ENCODE data around the gene PDE4DIP. TPM values are rescaled to one million over a fixed set of nuclear protein-coding genes. Genes with fewer than 3 reads are reported as not detected.
"Not testable (repeated sequence)": the region's sequence is repeated elsewhere in the genome, so short reads cannot be mapped to it uniquely, and the experiment has no call there.

The PDE4DIP gene
- total and polyA plus RNA-seq, 4 donors = 70.7 to 339 (median 138) TPM

GRCh38 chr1:148841262-148841661 lies 3.0 kb upstream of the PDE4DIP start:
- DNase-seq; H3K4me1 ChIP-seq (ENCODE audit: control insufficient read depth in 1 of 2, insufficient read depth in 2 of 2, low read length in 2 of 2); H3K27me3 ChIP-seq (ENCODE audit: control insufficient read depth in 1 of 2, insufficient read depth in 2 of 2, low read length in 1 of 2); H3K4me3 ChIP-seq (ENCODE audit: low read length in 2 of 2); H3K36me3 ChIP-seq (ENCODE audit: control insufficient read depth in 1 of 2, insufficient read depth in 2 of 2, low read length in 1 of 2); ATAC-seq (ENCODE audit: low FRiP score); intact Hi-C loops (cut with DNase I); H3K9me3 ChIP-seq (ENCODE audit: control insufficient read depth, low read length); H3K27ac ChIP-seq (ENCODE audit: low read depth in 1 of 2, low read length in 2 of 2): not testable (repeated sequence)
- no CpG with 5 or more reads among the region's 1 CpG for WGBS, 2 donors

DNA sequence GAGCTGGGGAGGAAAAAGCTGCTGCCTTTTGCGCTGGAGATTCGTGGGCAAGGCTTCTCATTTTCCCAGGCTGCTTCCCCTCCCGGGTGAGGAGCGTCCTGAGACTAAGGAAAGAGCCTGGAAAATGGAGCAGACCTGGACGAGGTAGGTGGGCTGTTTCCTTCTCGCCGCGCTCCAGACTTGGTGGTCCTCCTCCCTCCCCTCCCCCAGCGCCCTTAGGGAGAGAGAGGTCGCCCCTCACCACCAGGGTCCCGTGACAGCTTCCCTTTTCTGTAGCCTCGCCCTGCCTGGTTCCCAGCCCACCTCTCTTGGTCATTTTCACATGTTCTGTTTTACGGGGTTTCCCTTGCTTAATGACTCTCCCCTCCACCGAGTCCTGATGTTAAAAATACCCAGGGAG lies 423 bp downstream of the PDE4DIP start:
- no CpG with 5 or more reads among the region's 14 CpGs for WGBS, 2 donors
- H3K36me3 ChIP-seq (ENCODE audit: control insufficient read depth in 1 of 2, insufficient read depth in 2 of 2, low read length in 1 of 2); H3K4me3 ChIP-seq (ENCODE audit: low read length in 2 of 2); H3K27me3 ChIP-seq (ENCODE audit: control insufficient read depth in 1 of 2, insufficient read depth in 2 of 2, low read length in 1 of 2); DNase-seq; intact Hi-C loops (cut with DNase I); H3K27ac ChIP-seq (ENCODE audit: low read depth in 1 of 2, low read length in 2 of 2); H3K4me1 ChIP-seq (ENCODE audit: control insufficient read depth in 1 of 2, insufficient read depth in 2 of 2, low read length in 2 of 2); H3K9me3 ChIP-seq (ENCODE audit: control insufficient read depth, low read length): not testable (repeated sequence)
- ATAC-seq (ENCODE audit: low FRiP score) = peak; percentile 72

DNA sequence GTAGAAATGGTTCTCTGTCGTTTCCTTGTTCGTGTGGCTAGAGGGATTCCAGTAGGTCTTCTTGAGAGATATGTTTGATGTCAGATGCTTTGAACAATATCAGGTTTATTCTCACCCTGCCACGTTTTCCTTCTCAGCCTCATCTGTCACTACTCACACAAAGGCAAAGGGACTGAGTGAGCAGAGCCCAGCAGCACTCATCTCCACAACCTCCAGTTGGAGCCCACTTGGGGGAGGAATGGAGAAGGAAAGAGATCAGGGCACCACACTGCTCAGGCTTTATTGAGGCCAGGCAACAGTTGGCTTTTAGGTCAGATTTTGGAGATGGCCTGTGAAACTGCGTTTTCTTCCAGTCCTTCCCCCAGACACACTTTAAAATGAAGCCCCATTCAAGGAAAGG lies 840 bp downstream of the PDE4DIP start:
- DNase-seq; H3K9me3 ChIP-seq (ENCODE audit: control insufficient read depth, low read length); intact Hi-C loops (cut with DNase I); H3K27me3 ChIP-seq (ENCODE audit: control insufficient read depth in 1 of 2, insufficient read depth in 2 of 2, low read length in 1 of 2); H3K4me3 ChIP-seq (ENCODE audit: low read length in 2 of 2); H3K36me3 ChIP-seq (ENCODE audit: control insufficient read depth in 1 of 2, insufficient read depth in 2 of 2, low read length in 1 of 2); H3K27ac ChIP-seq (ENCODE audit: low read depth in 1 of 2, low read length in 2 of 2); H3K4me1 ChIP-seq (ENCODE audit: control insufficient read depth in 1 of 2, insufficient read depth in 2 of 2, low read length in 2 of 2): not testable (repeated sequence)
- no CpG with 5 or more reads among the region's 4 CpGs for WGBS, 2 donors
- ATAC-seq (ENCODE audit: low FRiP score) = peak; percentile 69

- intact Hi-C loops (cut with DNase I); H3K36me3 ChIP-seq (ENCODE audit: control insufficient read depth in 1 of 2, insufficient read depth in 2 of 2, low read length in 1 of 2); H3K9me3 ChIP-seq (ENCODE audit: control insufficient read depth, low read length); H3K4me3 ChIP-seq (ENCODE audit: low read length in 2 of 2); DNase-seq; H3K27me3 ChIP-seq (ENCODE audit: control insufficient read depth in 1 of 2, insufficient read depth in 2 of 2, low read length in 1 of 2); H3K27ac ChIP-seq (ENCODE audit: low read depth in 1 of 2, low read length in 2 of 2); H3K4me1 ChIP-seq (ENCODE audit: control insufficient read depth in 1 of 2, insufficient read depth in 2 of 2, low read length in 2 of 2); ATAC-seq (ENCODE audit: low FRiP score): not testable (repeated sequence)
- WGBS, 2 donors = no CpG with 5 or more reads among the region's 2 CpGs
These were observed 6.1 kb downstream of the PDE4DIP start for GRCh38 chr1:148850347-148850746.

GRCh38 chr1:148850840-148851239 lies 6.6 kb downstream of the PDE4DIP start:
- DNase-seq; ATAC-seq (ENCODE audit: low FRiP score); H3K27ac ChIP-seq (ENCODE audit: low read depth in 1 of 2, low read length in 2 of 2); H3K27me3 ChIP-seq (ENCODE audit: control insufficient read depth in 1 of 2, insufficient read depth in 2 of 2, low read length in 1 of 2); H3K9me3 ChIP-seq (ENCODE audit: control insufficient read depth, low read length); H3K4me1 ChIP-seq (ENCODE audit: control insufficient read depth in 1 of 2, insufficient read depth in 2 of 2, low read length in 2 of 2); intact Hi-C loops (cut with DNase I); H3K36me3 ChIP-seq (ENCODE audit: control insufficient read depth in 1 of 2, insufficient read depth in 2 of 2, low read length in 1 of 2); H3K4me3 ChIP-seq (ENCODE audit: low read length in 2 of 2): not testable (repeated sequence)

GRCh38 chr1:148851684-148852083 lies 7.5 kb downstream of the PDE4DIP start:
- H3K9me3 ChIP-seq (ENCODE audit: control insufficient read depth, low read length); H3K4me1 ChIP-seq (ENCODE audit: control insufficient read depth in 1 of 2, insufficient read depth in 2 of 2, low read length in 2 of 2); H3K4me3 ChIP-seq (ENCODE audit: low read length in 2 of 2); DNase-seq; H3K27ac ChIP-seq (ENCODE audit: low read depth in 1 of 2, low read length in 2 of 2); H3K36me3 ChIP-seq (ENCODE audit: control insufficient read depth in 1 of 2, insufficient read depth in 2 of 2, low read length in 1 of 2); H3K27me3 ChIP-seq (ENCODE audit: control insufficient read depth in 1 of 2, insufficient read depth in 2 of 2, low read length in 1 of 2); intact Hi-C loops (cut with DNase I): not testable (repeated sequence)
- no CpG with 5 or more reads among the region's 2 CpGs for WGBS, 2 donors
- peak; percentile 74 for ATAC-seq (ENCODE audit: low FRiP score)

DNA sequence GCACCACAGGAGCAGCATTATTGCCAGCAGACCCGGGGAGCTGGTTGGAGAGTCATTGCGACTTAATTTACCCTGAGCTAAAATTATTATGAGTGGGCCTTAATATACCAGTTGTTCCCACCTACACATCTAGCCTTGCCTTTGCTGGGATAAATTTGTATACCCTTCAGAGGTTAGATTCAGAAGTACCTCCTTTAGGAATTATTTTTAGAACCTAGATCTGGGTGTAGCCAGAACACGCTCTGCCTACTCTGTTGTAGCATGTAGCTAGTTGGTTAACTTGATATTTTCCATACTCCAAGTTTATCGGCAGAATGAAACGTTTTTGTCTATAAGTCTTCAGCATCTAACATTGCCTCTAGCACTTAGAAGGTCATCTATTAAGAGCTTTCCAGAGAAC lies 9.1 kb downstream of the PDE4DIP start:
- intact Hi-C loops (cut with DNase I); H3K4me1 ChIP-seq (ENCODE audit: control insufficient read depth in 1 of 2, insufficient read depth in 2 of 2, low read length in 2 of 2); H3K9me3 ChIP-seq (ENCODE audit: control insufficient read depth, low read length); H3K27me3 ChIP-seq (ENCODE audit: control insufficient read depth in 1 of 2, insufficient read depth in 2 of 2, low read length in 1 of 2); H3K27ac ChIP-seq (ENCODE audit: low read depth in 1 of 2, low read length in 2 of 2); H3K36me3 ChIP-seq (ENCODE audit: control insufficient read depth in 1 of 2, insufficient read depth in 2 of 2, low read length in 1 of 2); DNase-seq; H3K4me3 ChIP-seq (ENCODE audit: low read length in 2 of 2); ATAC-seq (ENCODE audit: low FRiP score): not testable (repeated sequence)
- WGBS, 2 donors = no CpG with 5 or more reads among the region's 5 CpGs

- ATAC-seq (ENCODE audit: low FRiP score); DNase-seq; H3K27ac ChIP-seq (ENCODE audit: low read depth in 1 of 2, low read length in 2 of 2); H3K4me3 ChIP-seq (ENCODE audit: low read length in 2 of 2); H3K36me3 ChIP-seq (ENCODE audit: control insufficient read depth in 1 of 2, insufficient read depth in 2 of 2, low read length in 1 of 2); H3K9me3 ChIP-seq (ENCODE audit: control insufficient read depth, low read length); H3K4me1 ChIP-seq (ENCODE audit: control insufficient read depth in 1 of 2, insufficient read depth in 2 of 2, low read length in 2 of 2); H3K27me3 ChIP-seq (ENCODE audit: control insufficient read depth in 1 of 2, insufficient read depth in 2 of 2, low read length in 1 of 2); intact Hi-C loops (cut with DNase I): not testable (repeated sequence)
- no CpG with 5 or more reads among the region's 6 CpGs for WGBS, 2 donors
These were observed 9.8 kb downstream of the PDE4DIP start for GRCh38 chr1:148854063-148854462.

- H3K27ac ChIP-seq (ENCODE audit: low read depth in 1 of 2, low read length in 2 of 2); H3K4me1 ChIP-seq (ENCODE audit: control insufficient read depth in 1 of 2, insufficient read depth in 2 of 2, low read length in 2 of 2); intact Hi-C loops (cut with DNase I); H3K36me3 ChIP-seq (ENCODE audit: control insufficient read depth in 1 of 2, insufficient read depth in 2 of 2, low read length in 1 of 2); DNase-seq; H3K4me3 ChIP-seq (ENCODE audit: low read length in 2 of 2); H3K27me3 ChIP-seq (ENCODE audit: control insufficient read depth in 1 of 2, insufficient read depth in 2 of 2, low read length in 1 of 2); H3K9me3 ChIP-seq (ENCODE audit: control insufficient read depth, low read length); ATAC-seq (ENCODE audit: low FRiP score): not testable (repeated sequence)
- WGBS, 2 donors = 100% methylated on average over 1 of the region's 5 CpGs; no CpG with 5 or more reads in 1 of the 2 donors
These were observed 11.1 kb downstream of the PDE4DIP start for GRCh38 chr1:148855367-148855766.

Measured in aorta (tissue), 5 donors.